ENCODE data around the gene KRTAP3-3.
"Not testable (repeated sequence)": the region's sequence is repeated elsewhere in the genome, so short reads cannot be mapped to it uniquely, and the experiment has no call there.

Gene KRTAP3-3

GRCh38 chr17:41004397-41004796, 10.4 kb upstream of the KRTAP3-3 start:
- no peak for DNase-seq (ENCODE audit: low read depth)

- no peak for DNase-seq (ENCODE audit: low read depth)
Observed at GRCh38 chr17:41003926-41004325, 10.0 kb upstream of the KRTAP3-3 start.

- DNase-seq (ENCODE audit: low read depth) = peak; percentile 41
Observed at GRCh38 chr17:41002814-41003213, 8.8 kb upstream of the KRTAP3-3 start.

GRCh38 chr17:41001795-41002194, 7.8 kb upstream of the KRTAP3-3 start:
- DNase-seq (ENCODE audit: low read depth) = no peak

- not testable (repeated sequence) for DNase-seq (ENCODE audit: low read depth)
Observed at GRCh38 chr17:40999563-40999962, 5.6 kb upstream of the KRTAP3-3 start, which contains the start of gene KRTAP3-2. TSS of gene KRTAP3-2 (minus strand) at chr17:40999906. CDS start at chr17:40999853, 53 bp downstream.

- no peak for DNase-seq (ENCODE audit: low read depth)
Observed at GRCh38 chr17:40997361-40997760, 3.4 kb upstream of the KRTAP3-3 start.

GRCh38 chr17:40996829-40997228, 2.9 kb upstream of the KRTAP3-3 start:
- no peak for DNase-seq (ENCODE audit: low read depth)

GRCh38 chr17:40995116-40995515, 1.2 kb upstream of the KRTAP3-3 start:
- no peak for DNase-seq (ENCODE audit: low read depth)

- DNase-seq (ENCODE audit: low read depth) = no peak
Observed at GRCh38 chr17:40993084-40993483, 880 bp downstream of the KRTAP3-3 start.

GRCh38 chr17:40992666-40993065, 1.3 kb downstream of the KRTAP3-3 start:
- no peak for DNase-seq (ENCODE audit: low read depth)

- DNase-seq (ENCODE audit: low read depth) = no peak
Observed at GRCh38 chr17:40986920-40987319, 7.0 kb downstream of the KRTAP3-3 start.

- DNase-seq (ENCODE audit: low read depth) = no peak
Observed at GRCh38 chr17:40984226-40984625, 9.7 kb downstream of the KRTAP3-3 start, which contains the start of gene KRT40. TSS of gene KRT40 (minus strand) at chr17:40984326. CDS start at chr17:40984273, 53 bp downstream.

- DNase-seq (ENCODE audit: low read depth) = no peak
Observed at GRCh38 chr17:40981115-40981514, 12.8 kb downstream of the KRTAP3-3 start.

GRCh38 chr17:40980596-40980995, 13.4 kb downstream of the KRTAP3-3 start:
- DNase-seq (ENCODE audit: low read depth) = no peak

GRCh38 chr17:40980117-40980516, 13.8 kb downstream of the KRTAP3-3 start:
- no peak for DNase-seq (ENCODE audit: low read depth)

- no peak for DNase-seq (ENCODE audit: low read depth)
Observed at GRCh38 chr17:40978575-40979151, 15.3 kb downstream of the KRTAP3-3 start.

GRCh38 chr17:40975516-40975915, 18.4 kb downstream of the KRTAP3-3 start:
- no peak for DNase-seq (ENCODE audit: low read depth)

GRCh38 chr17:40974366-40974765, 19.6 kb downstream of the KRTAP3-3 start:
- DNase-seq (ENCODE audit: low read depth) = no peak

GRCh38 chr17:40967582-40967981, 26.4 kb downstream of the KRTAP3-3 start:
- DNase-seq (ENCODE audit: low read depth) = no peak

- DNase-seq (ENCODE audit: low read depth) = no peak
Observed at GRCh38 chr17:40966848-40967247, 27.1 kb downstream of the KRTAP3-3 start, which contains the start of gene KRT39. TSS of gene KRT39 (minus strand) at chr17:40966948. CDS start at chr17:40966856, 92 bp downstream.

GRCh38 chr17:40963838-40964237, 30.1 kb downstream of the KRTAP3-3 start:
- no peak for DNase-seq (ENCODE audit: low read depth)

- no peak for DNase-seq (ENCODE audit: low read depth)
Observed at GRCh38 chr17:40962059-40962561, 31.9 kb downstream of the KRTAP3-3 start.

GRCh38 chr17:40961591-40961990, 32.4 kb downstream of the KRTAP3-3 start:
- no peak for DNase-seq (ENCODE audit: low read depth)

GRCh38 chr17:40960144-40960543, 33.8 kb downstream of the KRTAP3-3 start:
- DNase-seq (ENCODE audit: low read depth) = no peak

All from non-pigmented ciliary epithelial cell (primary cell).